K562 (cell line): Measurements from ENCODE around the gene CUL9. TPM values are rescaled to one million over a fixed set of nuclear protein-coding genes. Genes with fewer than 3 reads are reported as not detected.

ENCODE experiments used
- ATF3 ChIP-seq, 2 experiments: fragments of 450-650 bp in 1 of 2; sonication (generic) in 1 of 2; formaldehyde crosslinking in 1 of 2; IDR thresholded peaks in 1 of 2; conservative IDR thresholded peaks in 1 of 2; 2 replicates each; pipeline versions ENCODE4 v1.6.1 to v1.8.1; 2016 to 2023; ENCODE audit warnings: mild to moderate bottlenecking in 2 of 2, moderate library complexity in 2 of 2, inconsistent platforms in 1 of 2, missing genetic modification reagents in 1 of 2
- BRF2 ChIP-seq: IDR thresholded peaks from 3 replicates; pipeline ENCODE4 v1.6.1; 2011; ENCODE audit warnings: borderline replicate concordance, mild to moderate bottlenecking; ENCODE audit not compliant: insufficient read length, insufficient read depth
- CLOCK ChIP-seq: fragments of 250-450 bp; sonication (Bioruptor Pico); IDR thresholded peaks from 2 replicates; pipeline ENCODE4 v1.4.0; 2020; ENCODE audit warnings: mild to moderate bottlenecking, moderate library complexity, borderline replicate concordance
- ETV5 ChIP-seq: sonication (generic); formaldehyde crosslinking; IDR thresholded peaks from 2 replicates; pipeline ENCODE4 v1.4.0; 2020; ENCODE audit warnings: low read depth, mild to moderate bottlenecking, missing genetic modification reagents
- GABPB1 ChIP-seq: sonication (generic); formaldehyde crosslinking; IDR thresholded peaks from 2 replicates; pipeline ENCODE4 v1.8.0; 2022; ENCODE audit warnings: mild to moderate bottlenecking, missing genetic modification reagents
- HNRNPLL ChIP-seq: fragments of 200-400 bp; formaldehyde crosslinking; IDR thresholded peaks from 2 replicates; pipeline ENCODE4 v1.6.1; 2017; ENCODE audit warnings: low read length, low read depth, mild to moderate bottlenecking; ENCODE audit not compliant: poor library complexity, severe bottlenecking
- IRF9 ChIP-seq: fragments of 450-650 bp; IDR thresholded peaks from 2 replicates; pipeline ENCODE4 v1.6.1; 2016; ENCODE audit warnings: missing biosample characterization, missing genetic modification characterization
- KDM2B ChIP-seq: fragments of 250-450 bp; sonication (Bioruptor Pico); IDR thresholded peaks from 2 replicates; pipeline ENCODE4 v1.8.0; 2021; ENCODE audit warnings: mild to moderate bottlenecking, moderate library complexity
- MAX ChIP-seq: sonication (generic); formaldehyde crosslinking; IDR thresholded peaks from 2 replicates; pipeline ENCODE4 v1.9.0; 2022; ENCODE audit warnings: mild to moderate bottlenecking, missing genetic modification reagents
- MCM7 ChIP-seq, 2 experiments: fragments of 450-650 bp; IDR thresholded peaks; 2 replicates each; pipeline ENCODE4 v1.6.1; 2016 to 2018
- MED1 ChIP-seq: sonication (generic); formaldehyde crosslinking; IDR thresholded peaks from 2 replicates; pipeline ENCODE4 v1.8.1; 2023; ENCODE audit warnings: missing genetic modification reagents, borderline replicate concordance
- MYNN ChIP-seq, 2 experiments: sonication (generic); formaldehyde crosslinking in 1 of 2; IDR thresholded peaks; 2 replicates each; pipeline versions ENCODE4 v1.5.0 to v1.6.1; 2016 to 2020; ENCODE audit warnings: antibody characterized with exemption in 1 of 2, missing genetic modification reagents in 1 of 2
- NR2F6 ChIP-seq: fragments of 450-650 bp; formaldehyde crosslinking; IDR thresholded peaks from 2 replicates; pipeline ENCODE4 v1.4.0; 2020; ENCODE audit warnings: mild to moderate bottlenecking
- SMARCE1 ChIP-seq: fragments of 450-650 bp; IDR thresholded peaks from 2 replicates; pipeline ENCODE4 v1.7.1; 2016; ENCODE audit warnings: mild to moderate bottlenecking
- SNRNP70 ChIP-seq: fragments of 200-400 bp; formaldehyde crosslinking; optimal IDR thresholded peaks from 2 replicates; pipeline ENCODE3; 2017; ENCODE audit warnings: low read depth, low read length
- SREBF2 ChIP-seq: sonication (generic); formaldehyde crosslinking; IDR thresholded peaks from 2 replicates; pipeline ENCODE4 v1.4.0; 2020; ENCODE audit warnings: mild to moderate bottlenecking, missing genetic modification reagents
- TCF7 ChIP-seq: sonication (generic); IDR thresholded peaks from 2 replicates; pipeline ENCODE4 v1.6.1; 2016; ENCODE audit warnings: antibody characterized with exemption, borderline replicate concordance
- ZBTB26 ChIP-seq: fragments of 450-650 bp; formaldehyde crosslinking; IDR thresholded peaks from 2 replicates; pipeline ENCODE4 v1.4.0; 2022; ENCODE audit warnings: missing genetic modification characterization
- ZNF584 ChIP-seq: fragments of 200-800 bp; sonication (Bioruptor generic); IDR thresholded peaks from 2 replicates; pipeline ENCODE4 v1.6.1; 2016; ENCODE audit warnings: low read depth, mild to moderate bottlenecking, missing genetic modification characterization, missing compliant biosample characterization
- polyA plus RNA-seq, 8 experiments: library from polyadenylated mRNA; depleted of rRNA in 4 of 8; stranded (reverse) in 5 of 8; unstranded in 3 of 8; fragments of >200 nt; fragmentation: Nextera tagmentation in 2 of 8; fragmentation: Illumina TruSeq in 1 of 8; extraction: Ambion mirVana in 2 of 8; extraction: Trizol in 1 of 8; gene quantifications; 2 replicates each; pipeline versions ENCODE4 v1.2.1 to v1.2.3, GENCODE V29; 2011 to 2014; ENCODE audit warnings: inconsistent platforms in 1 of 8, missing spikeins in 1 of 8
- total RNA-seq, 7 experiments: library from RNA; depleted of rRNA in 6 of 7; stranded (reverse); fragments of >200 nt in 6 of 7; fragmentation: Illumina TruSeq in 2 of 7; extraction: Trizol in 2 of 7; gene quantifications; 2 replicates each; pipeline versions ENCODE4 v1.2.1 to v1.2.3, GENCODE V29; 2011 to 2021; ENCODE audit warnings: low replicate concordance in 1 of 7

Gene CUL9
- total and polyA plus RNA-seq, 9 of the 15 experiments (the other 6 are each of a cell fraction or from before 2014, with no cell fraction given): 0.50 to 20.7 (median 6.6) TPM

- TF ChIP-seq MED1 (CRISPR knock-in tag): no peak
- no peak for TF ChIP-seq ATF3 (IDR thresholded peaks at IDR 0.05)
- TF ChIP-seq ATF3 (CRISPR knock-in tag; conservative IDR thresholded peaks at IDR 0.05): no peak
- TF ChIP-seq KDM2B: no peak
- peak; percentile 64 for TF ChIP-seq GABPB1 (CRISPR knock-in tag)
- 0 out of 2 replicates have a peak, but pooled peaks have one; percentile 32 for TF ChIP-seq MAX (CRISPR knock-in tag)
- TF ChIP-seq MCM7 (IDR thresholded peaks at IDR 0.05): no peak
- TF ChIP-seq BRF2: no peak
- TF ChIP-seq IRF9 (tag): no peak
- TF ChIP-seq ZBTB26: no peak
- peak; percentile 63; the same call in 1 of the 2 replicates for TF ChIP-seq MYNN (IDR thresholded peaks at IDR 0.05)
- no peak for TF ChIP-seq MYNN (CRISPR knock-in tag; IDR thresholded peaks at IDR 0.05)
- 0 out of 2 replicates have a peak, but pooled peaks have one; percentile 29 for TF ChIP-seq ZNF584 (CRISPR knock-in tag)
- no peak for TF ChIP-seq SREBF2 (CRISPR knock-in tag)
- TF ChIP-seq HNRNPLL: no peak
- peak; percentile 85 for TF ChIP-seq ETV5 (CRISPR knock-in tag)
- TF ChIP-seq SNRNP70: no peak
- no peak for TF ChIP-seq NR2F6
- no peak for TF ChIP-seq SMARCE1
- no peak for TF ChIP-seq TCF7
- TF ChIP-seq CLOCK (CRISPR knock-in tag): no peak
Observed at GRCh38 chr6:43143235-43144128, 38.5 kb upstream of the CUL9 start (continued).
